ENCODE data around the gene RNASEL.
"Not testable (repeated sequence)": the region's sequence is repeated elsewhere in the genome, so short reads cannot be mapped to it uniquely, and the experiment has no call there.

RNASEL gene

GRCh38 chr1:182588500-182589396, at the start of gene RNASEL:
TSS of gene RNASEL (minus strand) at chr1:182589256. CDS start at chr1:182586806, 2,450 bp downstream.
- Mint-ChIP-seq H3K27ac (peak within 1 kb of the TSS; percentile 99), H3K27me3 (peaks cover 16% of the 10 kb centered on the region), H3K4me1 (peaks cover 36% of the 10 kb centered on the region), H3K36me3 (peaks cover 8% of the 10 kb centered on the region), H3K9me3 (peaks cover 1% of the 10 kb centered on the region), H3K4me3 (peak within 1 kb of the TSS; percentile 98)
- DNase-seq: peak; percentile 65
- CTCF ChIA-PET: interaction anchor here (1.4 to 22.4 kb wide), 6 partner anchors 9 to 508 kb away, joined by 3 to 717 read pairs (median 8); partner anchors contain the start of gene NPL

- Mint-ChIP-seq H3K27ac (no peak overlapping the region), H3K9me3 (no peaks in the 10 kb centered on the region), H3K27me3 (peaks cover 58% of the 10 kb centered on the region), H3K4me1 (peaks cover 4% of the 10 kb centered on the region), H3K36me3 (no peaks in the 10 kb centered on the region), H3K4me3 (no peak overlapping the region)
- CTCF ChIA-PET: no interaction called here
- DNase-seq: no peak
Measured at GRCh38 chr1:182637769-182638168, 48.7 kb upstream of the RNASEL start.

- no peak for DNase-seq
- peaks cover 18% of the 10 kb centered on the region for H3K4me1 Mint-ChIP-seq
- CTCF ChIA-PET: no interaction called here
- H3K27ac Mint-ChIP-seq: no peak overlapping the region
- peaks cover 71% of the 10 kb centered on the region for H3K27me3 Mint-ChIP-seq
- H3K36me3 Mint-ChIP-seq: no peaks in the 10 kb centered on the region
- H3K9me3 Mint-ChIP-seq: no peaks in the 10 kb centered on the region
- no peak overlapping the region for H3K4me3 Mint-ChIP-seq
Measured at GRCh38 chr1:182635871-182636270, 46.8 kb upstream of the RNASEL start.

GRCh38 chr1:182634306-182635072, 45.4 kb upstream of the RNASEL start:
- Mint-ChIP-seq H3K4me1 (peaks cover 32% of the 10 kb centered on the region), H3K9me3 (no peaks in the 10 kb centered on the region), H3K27me3 (peaks cover 72% of the 10 kb centered on the region), H3K27ac (no peak overlapping the region), H3K4me3 (no peak overlapping the region), H3K36me3 (no peaks in the 10 kb centered on the region)
- DNase-seq: no peak
- CTCF ChIA-PET: no interaction called here

GRCh38 chr1:182633657-182634281, 44.7 kb upstream of the RNASEL start:
- Mint-ChIP-seq H3K4me1 (peaks cover 38% of the 10 kb centered on the region), H3K36me3 (no peaks in the 10 kb centered on the region), H3K27ac (no peak overlapping the region), H3K4me3 (no peak overlapping the region), H3K27me3 (peaks cover 79% of the 10 kb centered on the region), H3K9me3 (no peaks in the 10 kb centered on the region)
- CTCF ChIA-PET: no interaction called here
- no peak for DNase-seq

GRCh38 chr1:182633031-182633430, 44.0 kb upstream of the RNASEL start:
- Mint-ChIP-seq H3K4me1 (peaks cover 38% of the 10 kb centered on the region), H3K27me3 (peaks cover 83% of the 10 kb centered on the region), H3K4me3 (no peak overlapping the region), H3K36me3 (no peaks in the 10 kb centered on the region), H3K9me3 (no peaks in the 10 kb centered on the region), H3K27ac (no peak overlapping the region)
- DNase-seq: no peak
- CTCF ChIA-PET: no interaction called here

GRCh38 chr1:182632441-182632857, 43.4 kb upstream of the RNASEL start:
- H3K27ac Mint-ChIP-seq, H3K36me3 Mint-ChIP-seq, H3K4me3 Mint-ChIP-seq, DNase-seq, H3K9me3 Mint-ChIP-seq, CTCF ChIA-PET: not testable (repeated sequence)
- peaks cover 79% of the 10 kb centered on the region for H3K27me3 Mint-ChIP-seq
- peaks cover 38% of the 10 kb centered on the region for H3K4me1 Mint-ChIP-seq

GRCh38 chr1:182631954-182632353, 42.9 kb upstream of the RNASEL start:
- no peak overlapping the region for H3K27ac Mint-ChIP-seq
- CTCF ChIA-PET: no interaction called here
- H3K27me3 Mint-ChIP-seq: peaks cover 76% of the 10 kb centered on the region
- H3K4me3 Mint-ChIP-seq: no peak overlapping the region
- H3K36me3 Mint-ChIP-seq: no peaks in the 10 kb centered on the region
- DNase-seq: no peak
- peaks cover 38% of the 10 kb centered on the region for H3K4me1 Mint-ChIP-seq
- H3K9me3 Mint-ChIP-seq: no peaks in the 10 kb centered on the region

- Mint-ChIP-seq H3K27ac (no peak overlapping the region), H3K27me3 (peaks cover 74% of the 10 kb centered on the region), H3K4me1 (peaks cover 44% of the 10 kb centered on the region), H3K36me3 (no peaks in the 10 kb centered on the region), H3K4me3 (no peak overlapping the region), H3K9me3 (no peaks in the 10 kb centered on the region)
- CTCF ChIA-PET: no interaction called here
- no peak for DNase-seq
Measured at GRCh38 chr1:182631053-182631677, 42.1 kb upstream of the RNASEL start.

- CTCF ChIA-PET: no interaction called here
- Mint-ChIP-seq H3K9me3 (no peaks in the 10 kb centered on the region), H3K4me1 (peaks cover 47% of the 10 kb centered on the region), H3K27me3 (peaks cover 70% of the 10 kb centered on the region), H3K4me3 (no peak overlapping the region), H3K36me3 (no peaks in the 10 kb centered on the region), H3K27ac (no peak overlapping the region)
- no peak for DNase-seq
Measured at GRCh38 chr1:182630586-182630985, 41.5 kb upstream of the RNASEL start.

GRCh38 chr1:182629499-182630096, 40.5 kb upstream of the RNASEL start:
- peak; percentile 46 for DNase-seq
- CTCF ChIA-PET: no interaction called here
- Mint-ChIP-seq H3K4me1 (peaks cover 56% of the 10 kb centered on the region), H3K9me3 (no peaks in the 10 kb centered on the region), H3K27me3 (peaks cover 60% of the 10 kb centered on the region), H3K36me3 (no peaks in the 10 kb centered on the region), H3K4me3 (no peak overlapping the region), H3K27ac (no peak overlapping the region)

- Mint-ChIP-seq H3K4me3 (no peak overlapping the region), H3K27ac (no peak overlapping the region), H3K9me3 (no peaks in the 10 kb centered on the region), H3K27me3 (peaks cover 56% of the 10 kb centered on the region), H3K36me3 (no peaks in the 10 kb centered on the region), H3K4me1 (peaks cover 59% of the 10 kb centered on the region)
- CTCF ChIA-PET: no interaction called here
- DNase-seq: no peak
Measured at GRCh38 chr1:182629080-182629479, 40.0 kb upstream of the RNASEL start.

- CTCF ChIA-PET: no interaction called here
- H3K4me1 Mint-ChIP-seq: peaks cover 59% of the 10 kb centered on the region
- H3K27ac Mint-ChIP-seq: no peak overlapping the region
Measured at GRCh38 chr1:182628657-182629056, 39.6 kb upstream of the RNASEL start.

GRCh38 chr1:182627622-182628021, 38.6 kb upstream of the RNASEL start:
- Mint-ChIP-seq H3K36me3 (no peaks in the 10 kb centered on the region), H3K4me3 (no peak overlapping the region), H3K9me3 (no peaks in the 10 kb centered on the region), H3K27me3 (peaks cover 52% of the 10 kb centered on the region), H3K27ac (no peak overlapping the region), H3K4me1 (peaks cover 53% of the 10 kb centered on the region)
- DNase-seq: no peak
- CTCF ChIA-PET: interaction anchor here (0.5 to 1.1 kb wide), 4 partner anchors 10 to 484 kb away, joined by 3 read pairs; no protein-coding TSS in a partner anchor

More at GRCh38 chr1:182628657-182629056, 39.6 kb upstream of the RNASEL start:
- Mint-ChIP-seq H3K36me3 (no peaks in the 10 kb centered on the region), H3K4me3 (no peak overlapping the region), H3K9me3 (no peaks in the 10 kb centered on the region), H3K27me3 (peaks cover 54% of the 10 kb centered on the region)
- no peak for DNase-seq
